CD4-positive, alpha-beta T cell (primary cell): ENCODE data around the gene PFDN2. TPM values are rescaled to one million over a fixed set of nuclear protein-coding genes. Genes with fewer than 3 reads are reported as not detected.
A peak's percentile ranks its signal among the peaks of the same experiment; 100 is the strongest.

Experiments
- ATAC-seq: fragments of 200-7000 bp; cut with Tn5 transposase; one replicate; pipeline ENCODE4 v1.10.0; 2022; ENCODE audit warnings: mild to moderate bottlenecking; ENCODE audit not compliant: poor library complexity
- CTCF ChIA-PET: fragments of 350-600 bp; sonication (Branson Sonifier 250); formaldehyde crosslinking; loops from one replicate; lab custom pipeline; 2021; ENCODE audit warnings: antibody characterized with exemption, inconsistent platforms; lab: Charles Lee
- POLR2A ChIA-PET: fragments of 350-600 bp; sonication (Branson Sonifier 250); formaldehyde crosslinking; loops from one replicate; lab custom pipeline; 2021; ENCODE audit warnings: antibody characterized with exemption, inconsistent platforms; lab: Charles Lee
- DNase-seq, 14 experiments: peaks; one replicate each; pipeline ENCODE4 v3.0.0-alpha.2; 2013 to 2020; ENCODE audit warnings: mixed read lengths in 2 of 14
- H3K27ac ChIP-seq, 2 donors: one replicate each; pipeline versions ENCODE4 v1.5.1 to v1.7.0; 2013; ENCODE audit warnings: low read length in 2 of 2, low read depth in 1 of 2, mild to moderate bottlenecking in 1 of 2
- H3K27me3 ChIP-seq, 2 experiments: 1 replicate in 1 of 2; 2 replicates in 1 of 2; pipeline versions ENCODE4 v1.6.1 to v1.7.0; 2013; ENCODE audit warnings: low read length in 2 of 2, control low read depth in 1 of 2, mild to moderate bottlenecking in 1 of 2, moderate library complexity in 1 of 2; ENCODE audit not compliant: insufficient read depth in 2 of 2, control insufficient read depth in 1 of 2
- H3K36me3 ChIP-seq: one replicate; pipeline ENCODE4 v1.6.1; 2013; ENCODE audit warnings: low read length, control low read depth; ENCODE audit not compliant: insufficient read depth
- H3K4me1 ChIP-seq: one replicate; pipeline ENCODE4 v1.6.1; 2013; ENCODE audit warnings: low read length, control low read depth; ENCODE audit not compliant: insufficient read depth
- H3K4me3 ChIP-seq: one replicate; pipeline ENCODE4 v1.5.1; 2013; ENCODE audit warnings: mild to moderate bottlenecking, low read length, moderate library complexity
- H3K9me3 ChIP-seq, 2 experiments: 1 replicate in 1 of 2; 2 replicates in 1 of 2; pipeline versions ENCODE4 v1.6.1 to v1.7.0; 2013; ENCODE audit warnings: low read length in 2 of 2, mild to moderate bottlenecking in 2 of 2, control low read depth in 1 of 2, moderate library complexity in 1 of 2; ENCODE audit not compliant: control insufficient read depth in 1 of 2, insufficient read depth in 1 of 2
- H3K27ac Mint-ChIP-seq: one replicate; pipeline ENCODE4 v1.8.0; 2020; ENCODE audit warnings: mixed read lengths
- H3K27me3 Mint-ChIP-seq: one replicate; pipeline ENCODE4 v1.8.0; 2021; ENCODE audit warnings: mixed read lengths
- H3K36me3 Mint-ChIP-seq: one replicate; pipeline ENCODE4 v1.8.0; 2021; ENCODE audit warnings: low read depth, mixed read lengths
- H3K4me1 Mint-ChIP-seq: one replicate; pipeline ENCODE4 v1.8.0; 2021; ENCODE audit warnings: low read depth, mixed read lengths
- H3K4me3 Mint-ChIP-seq: one replicate; pipeline ENCODE4 v1.8.0; 2020; ENCODE audit warnings: mild to moderate bottlenecking, mixed read lengths
- H3K9me3 Mint-ChIP-seq: one replicate; pipeline ENCODE4 v1.8.0; 2020; ENCODE audit warnings: mixed read lengths
- intact Hi-C, 2 experiments: fragments of 100-400 bp; cut with DNase I in 1 of 2; cut with micrococcal nuclease in 1 of 2; formaldehyde crosslinking; loops; one replicate each; pipeline versions ENCODE4 v1.15.1 to v1.9.0; 2023 to 2025; cut with DNase I, micrococcal nuclease
- total RNA-seq, 174 experiments: library from RNA in 2 of 174; stranded (reverse) in 2 of 174; gene quantifications; one replicate each; pipeline ENCODE4 v1.2.3 and lab custom pipeline; 2021 to 2026
- TF ChIP-seq, protein P1 (sequence below): fragments of 200-600 bp; IDR thresholded peaks from one replicate; pipeline ENCODE4 v1.8.0; 2022; ENCODE audit warnings: antibody characterized with exemption, mild to moderate bottlenecking

The PFDN2 gene
- total RNA-seq, 2 experiments from 2014 or later = 46.2 to 57.7 TPM

DNA sequence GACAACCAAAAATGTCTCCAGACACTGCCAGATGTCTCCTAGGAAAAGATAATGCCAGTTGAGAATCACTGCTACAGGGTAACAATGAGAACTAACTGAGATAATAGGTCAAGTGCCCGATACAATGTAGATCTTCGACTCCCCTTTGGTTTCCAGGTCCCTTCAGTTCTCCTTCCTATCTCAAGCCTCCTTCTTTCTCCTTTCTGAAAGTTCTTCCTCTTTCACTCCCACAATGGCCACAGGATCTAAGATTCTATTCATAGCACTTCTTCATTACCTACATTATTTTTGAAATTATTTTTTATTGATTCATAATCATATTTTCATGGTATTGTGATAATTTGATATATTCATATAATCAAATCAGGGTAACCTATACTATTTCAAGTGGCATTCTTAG lies 6.3 kb downstream of the PFDN2 start:
- intact Hi-C loops = no loop called here
- TF ChIP-seq, protein P1, sequence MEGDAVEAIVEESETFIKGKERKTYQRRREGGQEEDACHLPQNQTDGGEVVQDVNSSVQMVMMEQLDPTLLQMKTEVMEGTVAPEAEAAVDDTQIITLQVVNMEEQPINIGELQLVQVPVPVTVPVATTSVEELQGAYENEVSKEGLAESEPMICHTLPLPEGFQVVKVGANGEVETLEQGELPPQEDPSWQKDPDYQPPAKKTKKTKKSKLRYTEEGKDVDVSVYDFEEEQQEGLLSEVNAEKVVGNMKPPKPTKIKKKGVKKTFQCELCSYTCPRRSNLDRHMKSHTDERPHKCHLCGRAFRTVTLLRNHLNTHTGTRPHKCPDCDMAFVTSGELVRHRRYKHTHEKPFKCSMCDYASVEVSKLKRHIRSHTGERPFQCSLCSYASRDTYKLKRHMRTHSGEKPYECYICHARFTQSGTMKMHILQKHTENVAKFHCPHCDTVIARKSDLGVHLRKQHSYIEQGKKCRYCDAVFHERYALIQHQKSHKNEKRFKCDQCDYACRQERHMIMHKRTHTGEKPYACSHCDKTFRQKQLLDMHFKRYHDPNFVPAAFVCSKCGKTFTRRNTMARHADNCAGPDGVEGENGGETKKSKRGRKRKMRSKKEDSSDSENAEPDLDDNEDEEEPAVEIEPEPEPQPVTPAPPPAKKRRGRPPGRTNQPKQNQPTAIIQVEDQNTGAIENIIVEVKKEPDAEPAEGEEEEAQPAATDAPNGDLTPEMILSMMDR = no peak
- Histone ChIP-seq H3K9me3 (no peaks in the 10 kb centered on the region), H3K4me1 (peaks cover 21% of the 10 kb centered on the region), H3K27me3 (no peaks in the 10 kb centered on the region), H3K27ac (no peak overlapping the region), H3K4me3 (no peak overlapping the region), H3K36me3 (peaks cover 12% of the 10 kb centered on the region)
- Mint-ChIP-seq H3K9me3 (no peaks in the 10 kb centered on the region), H3K27ac (no peak overlapping the region), H3K27me3 (no peaks in the 10 kb centered on the region), H3K4me3 (no peak overlapping the region), H3K36me3 (peaks cover 22% of the 10 kb centered on the region), H3K4me1 (peaks cover 45% of the 10 kb centered on the region)
- no peak for ATAC-seq
- ChIA-PET POLR2A (no interaction called here), CTCF (no interaction called here)
- no peak for DNase-seq

DNA sequence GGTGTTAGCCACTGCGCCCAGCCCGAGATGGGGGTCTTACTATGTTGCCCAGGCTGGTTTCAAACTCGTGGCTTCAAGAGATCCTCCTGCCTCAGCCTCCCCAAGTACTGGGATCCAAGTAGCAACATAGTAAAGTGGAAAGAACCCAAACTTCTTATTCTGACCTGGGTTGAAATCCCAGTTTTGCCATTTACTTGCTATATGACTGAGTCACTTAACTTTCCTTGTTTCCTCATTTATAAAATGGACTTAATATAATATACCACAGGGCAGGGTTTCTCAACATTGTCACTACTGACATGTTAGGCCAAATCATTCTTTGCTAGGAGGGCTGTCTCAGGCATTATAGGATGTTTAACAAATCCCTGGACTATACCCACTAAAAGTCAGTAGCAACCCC lies 6.7 kb downstream of the PFDN2 start:
- no peak overlapping the region for H3K4me3 ChIP-seq
- Mint-ChIP-seq H3K4me1 (peaks cover 45% of the 10 kb centered on the region), H3K4me3 (no peak overlapping the region), H3K9me3 (no peaks in the 10 kb centered on the region), H3K27ac (no peak overlapping the region), H3K36me3 (peaks cover 26% of the 10 kb centered on the region), H3K27me3 (no peaks in the 10 kb centered on the region)
- no peak for DNase-seq
- no peak overlapping the region for H3K27ac ChIP-seq
- H3K36me3 ChIP-seq = peaks cover 14% of the 10 kb centered on the region
- no peaks in the 10 kb centered on the region for H3K27me3 ChIP-seq
- intact Hi-C loops = no loop called here
- TF ChIP-seq, protein P1 = no peak
- H3K4me1 ChIP-seq = peaks cover 17% of the 10 kb centered on the region
- CTCF ChIA-PET = no interaction called here
- H3K9me3 ChIP-seq = no peaks in the 10 kb centered on the region
- no peak for ATAC-seq
- POLR2A ChIA-PET = no interaction called here

DNA sequence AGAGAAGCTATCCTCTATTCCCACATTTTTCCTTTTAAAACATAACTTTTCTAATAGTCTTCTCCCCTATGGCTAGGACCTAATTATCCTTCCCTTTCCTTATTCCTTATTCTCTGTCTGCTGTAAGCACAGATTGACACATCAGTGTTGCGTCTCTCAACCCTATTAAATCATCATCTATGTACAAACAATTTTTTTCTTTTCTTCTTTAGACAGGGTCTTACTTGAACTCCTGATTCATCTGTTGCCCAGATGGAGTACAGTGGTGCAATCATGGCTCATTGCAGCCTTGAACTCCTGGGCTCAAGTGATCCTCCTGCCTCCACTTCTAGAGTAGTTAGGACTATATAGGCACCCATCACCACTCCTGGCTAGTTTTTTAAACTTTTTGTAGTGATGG lies 11.4 kb downstream of the PFDN2 start:
- H3K4me1 Mint-ChIP-seq = peaks cover 17% of the 10 kb centered on the region
- no peak overlapping the region for H3K4me3 ChIP-seq
- H3K27me3 ChIP-seq = no peaks in the 10 kb centered on the region
- TF ChIP-seq, protein P1 = no peak
- peaks cover 2% of the 10 kb centered on the region for H3K4me1 ChIP-seq
- ATAC-seq (no peak), DNase-seq (no peak)
- H3K4me3 Mint-ChIP-seq = no peak overlapping the region
- no peaks in the 10 kb centered on the region for H3K9me3 Mint-ChIP-seq
- H3K27me3 Mint-ChIP-seq = no peaks in the 10 kb centered on the region
- intact Hi-C loops = no loop called here
- ChIA-PET POLR2A (interaction anchor here (0.6 to 1.1 kb wide), 2 partner anchors 9 to 133 kb away, joined by 3 to 4 read pairs; no protein-coding TSS in a partner anchor), CTCF (no interaction called here)
- H3K9me3 ChIP-seq = no peaks in the 10 kb centered on the region
- H3K27ac ChIP-seq = no peak overlapping the region
- H3K36me3 ChIP-seq = peaks cover 23% of the 10 kb centered on the region
- H3K36me3 Mint-ChIP-seq = peaks cover 38% of the 10 kb centered on the region
- peak overlapping the region; percentile 34 for H3K27ac Mint-ChIP-seq
